ENCODE results near the gene AIF1L.
"Not testable (repeated sequence)": the region's sequence is repeated elsewhere in the genome, so short reads cannot be mapped to it uniquely, and the experiment has no call there.

The AIF1L gene

DNA sequence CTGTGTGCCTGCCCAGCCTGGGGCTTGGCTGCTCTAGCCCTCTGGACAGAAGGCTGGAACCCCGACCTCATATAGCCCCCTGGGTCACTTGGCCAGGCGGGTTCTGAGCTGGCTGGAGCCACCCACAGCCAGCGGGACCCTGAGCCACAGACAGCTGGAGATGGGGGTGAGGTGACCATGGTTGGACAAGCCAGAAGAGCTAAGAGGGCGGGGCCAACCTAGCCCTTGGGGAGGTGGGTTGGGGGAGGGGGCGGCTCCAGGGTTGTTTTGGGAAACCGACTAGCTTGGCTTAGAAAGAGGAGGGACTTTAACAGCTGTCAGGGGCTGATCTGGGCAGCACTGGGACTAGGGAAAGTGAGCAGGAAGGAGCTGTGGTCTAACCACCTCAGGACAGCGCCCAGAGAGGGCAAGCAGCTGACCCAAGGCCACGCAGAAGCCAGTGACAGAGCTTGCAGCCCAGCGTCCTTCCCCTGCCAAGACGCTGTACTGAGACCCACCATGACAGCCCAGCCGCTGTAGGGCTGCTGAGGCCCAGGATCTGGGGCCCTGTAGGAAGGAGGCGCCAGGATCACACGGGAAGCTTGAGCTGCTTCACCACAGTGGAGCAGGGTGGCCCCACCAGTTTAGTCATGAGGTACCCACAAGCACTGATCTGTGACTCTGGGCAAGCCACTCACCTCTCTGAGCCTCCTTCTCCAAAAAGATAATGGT is 2.2 kb downstream of the AIF1L start:
- FAIRE-seq: no peak
- peak; percentile 7 for DNase-seq (ENCODE audit: low spot score)

DNA sequence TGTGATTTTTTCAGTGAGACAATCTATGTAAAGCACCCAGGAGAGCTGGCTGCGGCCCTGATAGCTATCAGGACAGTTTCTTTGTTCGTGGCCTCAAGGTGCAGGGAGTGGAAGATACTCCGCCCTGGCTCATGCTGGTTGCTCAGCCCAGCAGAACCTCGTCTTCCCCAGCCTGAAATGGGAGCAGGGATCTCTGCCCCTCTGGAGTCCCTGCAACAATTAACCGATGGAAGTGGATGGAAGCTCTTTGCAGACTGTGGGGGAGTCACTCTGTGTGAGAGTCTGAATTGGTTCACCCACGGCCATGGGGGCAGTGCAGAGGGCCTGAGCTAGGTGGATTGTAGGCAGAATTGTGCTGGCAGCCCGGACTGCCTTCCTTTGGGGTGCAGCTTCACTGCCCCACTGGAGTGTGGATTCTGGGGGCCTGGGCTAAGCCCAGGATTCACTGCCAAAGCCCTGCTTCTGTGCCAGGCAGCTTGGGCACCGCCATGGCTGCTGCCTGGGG is 2.8 kb downstream of the AIF1L start:
- DNase-seq (ENCODE audit: low spot score) (no peak), FAIRE-seq (no peak)

GRCh38 chr9:131099845-131100244 is 3.5 kb downstream of the AIF1L start:
- not testable (repeated sequence) for FAIRE-seq

DNA sequence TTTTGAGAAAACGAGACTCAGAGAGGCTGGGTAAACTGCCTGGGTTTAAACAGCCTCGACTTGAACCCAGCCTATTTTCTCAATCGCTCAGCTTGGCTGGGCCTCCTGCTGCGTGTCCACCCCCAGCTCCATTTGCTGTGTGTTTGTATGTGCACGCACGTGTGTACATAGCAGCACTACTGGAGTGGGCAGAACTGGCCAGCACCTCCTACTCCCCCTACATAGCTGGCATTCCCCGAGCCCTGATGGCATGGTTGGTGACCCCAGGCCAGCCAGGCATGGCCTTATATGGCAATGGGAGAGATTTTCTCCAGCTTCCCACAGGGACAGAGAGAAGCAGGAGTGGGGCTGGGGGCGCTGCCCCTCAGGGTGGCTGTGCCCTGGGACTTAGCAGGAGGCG is 4.1 kb downstream of the AIF1L start:
- peak; percentile 57 for DNase-seq (ENCODE audit: low spot score)
- FAIRE-seq: no peak

More at GRCh38 chr9:131099845-131100244, 3.5 kb downstream of the AIF1L start:
- not testable (repeated sequence) for DNase-seq (ENCODE audit: low spot score)

DNA sequence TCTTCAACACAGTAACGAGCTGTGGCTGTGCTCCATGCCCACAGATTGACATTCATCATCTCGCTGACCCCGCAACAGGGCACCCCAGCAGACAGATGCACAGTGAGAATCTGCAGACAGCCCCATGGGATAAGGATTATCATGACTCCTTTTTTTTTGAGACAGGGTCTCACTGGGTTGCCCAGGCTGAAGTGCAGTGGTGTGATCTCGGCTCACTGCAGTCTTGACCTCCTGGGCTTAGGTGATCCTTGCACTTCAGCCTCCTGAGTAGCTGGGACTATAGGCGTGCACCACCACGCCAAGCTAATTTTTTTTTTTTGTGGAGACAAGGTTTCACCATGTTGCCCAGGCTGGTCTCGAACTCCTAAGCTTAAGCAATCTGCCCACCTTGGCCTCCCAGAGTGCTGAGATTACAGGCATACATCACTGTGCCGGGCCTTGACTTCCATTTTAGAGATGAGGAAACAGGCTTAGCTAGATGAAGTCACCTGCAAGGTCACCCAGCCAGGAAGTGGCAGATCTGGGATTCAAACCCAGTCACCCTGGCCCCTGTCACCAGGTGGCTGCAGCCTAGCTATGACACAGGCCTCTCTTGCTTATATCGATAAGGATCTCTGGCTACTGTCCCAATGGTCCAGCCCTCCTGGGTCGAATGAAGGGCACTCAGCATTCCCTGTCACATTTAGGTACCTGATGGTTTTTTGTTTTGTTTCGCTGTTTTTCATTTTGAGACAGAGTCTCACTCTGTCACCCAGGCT is 5.1 kb downstream of the AIF1L start:
- FAIRE-seq (no peak), DNase-seq (ENCODE audit: low spot score) (no peak)

- FAIRE-seq: no peak
These were observed 6.7 kb downstream of the AIF1L start for GRCh38 chr9:131103024-131103423.

DNA sequence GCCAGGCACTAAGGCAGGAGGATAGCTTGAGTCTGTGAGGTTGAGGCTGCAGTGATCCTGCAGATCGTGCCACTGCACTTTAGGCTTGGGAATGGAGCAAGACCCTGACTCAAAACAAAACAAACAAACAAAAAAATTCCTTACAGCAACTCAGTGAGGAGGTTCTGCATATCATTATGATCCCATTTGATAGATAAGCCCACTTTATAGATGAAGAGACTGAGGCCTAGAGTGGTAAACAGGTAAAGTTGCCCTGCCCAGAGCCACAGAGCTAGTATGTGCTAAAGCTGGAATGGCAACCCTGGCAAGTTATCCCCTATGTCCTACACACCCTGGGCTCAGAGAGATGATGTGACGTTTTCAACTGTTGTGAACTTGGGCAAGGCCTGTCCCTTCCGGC is 7.2 kb downstream of the AIF1L start:
- FAIRE-seq: no peak
- no peak for DNase-seq (ENCODE audit: low spot score)

More at GRCh38 chr9:131103024-131103423, 6.7 kb downstream of the AIF1L start:
- no peak for DNase-seq (ENCODE audit: low spot score)

GRCh38 chr9:131104016-131104740 is 7.8 kb downstream of the AIF1L start:
- FAIRE-seq (no peak), DNase-seq (ENCODE audit: low spot score) (no peak)

GRCh38 chr9:131105952-131106351 is 9.6 kb downstream of the AIF1L start:
- FAIRE-seq (no peak), DNase-seq (ENCODE audit: low spot score) (no peak)

- FAIRE-seq (no peak), DNase-seq (ENCODE audit: low spot score) (no peak)
These were observed 11.4 kb downstream of the AIF1L start for GRCh38 chr9:131107760-131108159.

DNA sequence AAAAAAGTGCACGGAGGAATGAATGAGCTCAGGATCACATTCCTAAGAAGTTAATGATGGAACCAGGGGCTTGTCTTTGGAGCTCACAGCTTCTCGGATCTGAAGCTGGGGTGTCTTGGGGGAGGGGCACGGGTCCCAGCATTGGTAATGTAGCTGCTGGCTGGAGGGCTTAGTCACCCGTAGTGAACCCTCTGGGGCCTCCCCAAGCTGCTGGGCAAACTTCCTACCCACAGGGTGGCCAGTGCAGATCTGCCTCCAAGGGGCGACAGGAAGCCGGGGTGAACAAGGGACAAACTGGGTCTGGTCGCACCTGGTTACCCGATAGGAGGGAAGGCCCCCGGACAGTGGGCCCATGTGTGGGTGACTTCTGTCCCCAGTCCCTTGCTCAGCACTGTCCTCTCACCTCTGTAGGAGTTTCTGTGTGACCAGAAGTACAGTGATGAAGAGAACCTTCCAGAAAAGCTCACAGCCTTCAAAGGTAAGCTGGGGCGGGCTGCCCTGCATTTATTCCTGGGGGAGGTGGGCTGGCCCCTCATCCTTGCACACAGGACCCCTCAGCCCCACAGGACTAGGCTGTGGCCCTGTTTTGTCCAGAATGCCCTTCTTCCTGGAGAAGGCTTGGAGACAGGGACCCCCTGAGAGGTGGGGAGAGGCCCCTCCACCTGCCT is 15.0 kb downstream of the AIF1L start:
- FAIRE-seq (no peak), DNase-seq (ENCODE audit: low spot score) (peak; percentile 48)

- FAIRE-seq: no peak
- no peak for DNase-seq (ENCODE audit: low spot score)
These were observed 15.6 kb downstream of the AIF1L start for GRCh38 chr9:131111854-131112311.

DNA sequence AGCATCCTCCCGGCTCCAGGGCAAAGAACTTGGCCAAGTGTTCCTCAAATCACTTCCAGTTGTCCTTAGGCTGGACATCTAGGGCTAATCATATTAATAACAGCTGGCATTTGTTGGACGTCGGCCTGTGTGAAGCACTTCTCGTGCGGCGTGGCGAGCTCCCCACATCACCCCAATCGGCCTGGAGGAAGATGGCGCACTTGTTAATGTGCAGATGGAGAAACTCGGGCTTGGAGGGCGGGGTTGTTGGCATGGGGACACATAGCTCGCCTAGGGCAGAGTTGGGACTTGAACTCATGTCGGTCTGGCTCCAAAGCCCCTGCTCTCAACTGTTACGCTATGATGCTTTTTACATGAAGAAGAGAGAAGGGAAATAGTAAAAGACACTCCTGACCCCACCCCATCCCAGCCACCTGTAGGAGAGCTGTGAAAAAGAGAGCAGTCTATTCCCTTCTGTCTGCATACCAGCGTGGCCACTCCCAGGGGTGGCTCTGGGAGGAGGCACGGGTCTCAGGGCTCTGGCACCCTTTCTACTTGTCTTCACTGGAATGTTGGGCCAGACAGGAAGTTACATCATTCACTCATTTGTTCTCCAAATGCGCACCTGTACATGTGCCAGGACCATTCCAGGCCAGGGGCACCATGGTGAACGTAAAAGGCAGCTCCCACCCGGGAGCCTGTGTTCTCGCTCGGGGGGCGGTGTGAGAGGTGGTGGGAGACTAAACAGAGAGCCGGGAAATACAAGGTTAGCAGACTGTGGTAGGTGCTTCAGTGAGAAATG is 16.2 kb downstream of the AIF1L start:
- DNase-seq (ENCODE audit: low spot score) (no peak), FAIRE-seq (no peak)

DNA sequence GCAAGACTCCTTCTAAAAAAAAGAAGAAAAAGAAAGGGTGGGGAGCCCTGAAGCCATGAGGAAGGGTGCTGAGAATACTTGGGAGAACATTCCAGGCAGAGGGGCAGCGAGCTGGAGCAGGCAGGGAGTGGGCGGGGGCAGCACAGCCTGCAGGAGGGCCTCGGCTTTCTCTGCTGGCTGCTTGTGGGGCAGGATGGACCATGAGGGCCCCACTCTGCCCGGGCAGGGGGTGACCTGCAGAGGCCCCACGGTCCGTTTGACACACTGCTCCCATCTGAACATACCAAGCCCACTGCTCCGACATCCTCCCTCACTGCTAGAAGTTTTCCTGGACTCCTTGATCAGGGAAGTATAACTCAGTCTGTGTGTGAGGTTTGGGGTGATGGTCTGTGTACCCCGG is 17.3 kb downstream of the AIF1L start:
- DNase-seq (ENCODE audit: low spot score): no peak
- no peak for FAIRE-seq

- no peak for DNase-seq (ENCODE audit: low spot score)
- no peak for FAIRE-seq
These were observed 17.8 kb downstream of the AIF1L start for GRCh38 chr9:131114084-131114535.

GRCh38 chr9:131115360-131115742 is 19.0 kb downstream of the AIF1L start:
- DNase-seq (ENCODE audit: low spot score); FAIRE-seq: not testable (repeated sequence)

DNA sequence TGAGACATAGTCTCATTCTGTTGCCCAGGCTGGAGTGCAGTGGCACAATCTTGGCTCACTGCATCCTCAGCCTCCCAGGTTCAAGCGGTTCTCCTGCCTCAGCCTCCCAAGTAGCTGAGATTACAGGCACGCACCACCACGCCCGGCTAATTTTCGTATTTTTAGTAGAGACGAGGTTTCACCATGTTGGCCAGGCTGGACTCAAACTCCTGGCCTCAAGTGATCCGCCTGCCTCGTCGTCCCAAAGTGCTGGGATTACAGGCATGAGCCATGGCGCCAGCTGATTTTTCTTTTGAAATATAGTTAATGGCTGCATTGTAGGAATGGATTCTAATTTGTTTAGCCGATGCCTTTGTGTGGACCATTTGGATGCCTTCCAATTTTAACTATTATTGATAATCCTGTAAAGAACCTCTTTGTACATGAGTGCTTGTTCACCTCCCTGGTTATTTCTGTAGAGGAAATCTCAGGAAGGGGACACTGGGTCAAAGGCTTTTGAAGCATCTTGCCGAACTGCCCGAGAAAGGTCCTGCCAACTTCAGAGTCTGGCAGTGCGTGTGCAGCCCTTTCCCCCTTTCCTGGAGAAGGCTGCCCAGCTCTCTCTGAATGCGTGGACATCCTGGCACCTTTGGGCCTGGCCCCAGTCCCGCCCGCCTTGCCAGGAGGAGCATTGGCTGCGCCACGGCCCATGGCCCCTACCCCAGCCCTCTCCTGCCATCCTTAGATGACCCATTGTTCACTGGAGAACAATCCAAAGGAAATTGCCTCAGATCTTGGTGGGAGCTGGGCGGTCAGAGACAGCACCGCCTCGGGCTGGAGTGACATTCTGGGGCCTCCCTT is 20.2 kb downstream of the AIF1L start:
- FAIRE-seq: no peak
- no peak for DNase-seq (ENCODE audit: low spot score)

DNA sequence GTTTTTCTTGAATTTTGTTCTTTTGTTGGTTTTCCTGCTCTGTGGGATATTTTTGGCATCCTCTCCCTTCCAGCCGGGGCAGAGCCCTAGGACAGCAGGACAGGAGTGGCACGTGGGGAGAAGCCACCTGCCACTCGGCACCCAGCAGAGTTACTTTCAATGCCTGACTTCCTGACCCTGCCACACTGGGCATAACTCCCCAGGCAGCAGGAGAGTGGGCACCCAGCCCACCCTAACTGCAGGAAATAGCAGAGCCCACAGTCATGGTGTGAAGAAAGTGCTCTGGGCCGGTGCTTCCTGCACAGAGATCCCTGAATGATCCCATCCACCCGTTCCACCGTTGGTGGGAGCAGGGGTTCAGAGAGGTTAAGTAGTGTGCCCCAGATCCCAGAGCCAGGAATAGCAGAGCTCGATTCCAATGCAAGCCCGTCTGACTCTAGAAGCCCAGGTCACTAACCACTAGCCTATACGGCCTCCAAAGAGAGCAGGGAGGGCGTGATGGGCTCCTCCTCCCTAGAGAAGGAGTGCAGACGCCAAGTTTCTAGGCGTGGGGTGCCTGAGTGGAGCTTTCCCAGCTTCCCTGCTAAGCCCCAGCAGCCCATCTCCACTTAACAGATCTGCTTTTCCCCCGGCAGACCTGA is 20.9 kb downstream of the AIF1L start:
- no peak for FAIRE-seq
- DNase-seq (ENCODE audit: low spot score): no peak

- DNase-seq (ENCODE audit: low spot score) (no peak), FAIRE-seq (no peak)
These were observed 21.4 kb downstream of the AIF1L start for GRCh38 chr9:131117762-131118145.
